ENCODE data around the gene NT5C1B. TPM values are rescaled to one million over a fixed set of nuclear protein-coding genes. Genes with fewer than 3 reads are reported as not detected.

NT5C1B gene
- total RNA-seq, 1 experiment from 2014 or later = not detected

- Histone ChIP-seq H3K4me1 (replicated peaks; ENCODE audit: insufficient read depth) (no peaks in the 10 kb centered on the region), H3F3A (ENCODE audit: insufficient read depth, low read depth) (no peaks in the 10 kb centered on the region), H3K9me3 (ENCODE audit: insufficient read depth, low read depth) (0 out of 2 replicates have a peak, but pooled peaks cover 8% of the 10 kb centered on the region), H2AFZ (no peak overlapping the region), H3K27ac (no peak overlapping the region), H3K4me3 (no peak overlapping the region), H3K4me2 (no peak overlapping the region), H3K27me3 (ENCODE audit: insufficient read depth, low read depth) (no peaks in the 10 kb centered on the region), H4K20me1 (ENCODE audit: insufficient read depth) (no peaks in the 10 kb centered on the region), H3K79me2 (ENCODE audit: low read depth) (no peaks in the 10 kb centered on the region), H3K9me2 (ENCODE audit: insufficient read depth) (peaks cover 4% of the 10 kb centered on the region; the same call in 1 of the 2 replicates), H3K36me3 (ENCODE audit: low read depth) (no peaks in the 10 kb centered on the region)
- POLR2A ChIA-PET (ENCODE audit: unreplicated experiment) = no interaction called here
- CTCF ChIA-PET = no interaction called here
- no peak for DNase-seq
- intact Hi-C loops (cut with micrococcal nuclease; ENCODE audit: unreplicated experiment) = no loop called here
- TF ChIP-seq CTCF (conservative IDR thresholded peaks at IDR 0.05) (no peak), EZH2 (IDR thresholded peaks at IDR 0.05; ENCODE audit: low read depth) (no peak)
- BruUV-seq (replicated peaks) = no TSS peak
Observed at GRCh38 chr2:18578033-18578432, 11.3 kb downstream of the NT5C1B start.

- no peaks in the 10 kb centered on the region for H3F3A ChIP-seq (ENCODE audit: insufficient read depth, low read depth)
- no peak overlapping the region for H3K4me2 ChIP-seq
- no peaks in the 10 kb centered on the region for H3K27me3 ChIP-seq (ENCODE audit: insufficient read depth, low read depth)
- no peak for DNase-seq
- H4K20me1 ChIP-seq (ENCODE audit: insufficient read depth) = 0 out of 2 replicates have a peak, but pooled peaks cover 3% of the 10 kb centered on the region
- intact Hi-C loops (cut with micrococcal nuclease; ENCODE audit: unreplicated experiment) = no loop called here
- H3K9me3 ChIP-seq (ENCODE audit: insufficient read depth, low read depth) = peaks cover 13% of the 10 kb centered on the region
- BruUV-seq (replicated peaks) = no TSS peak
- H3K4me3 ChIP-seq = no peak overlapping the region
- no peak overlapping the region for H2AFZ ChIP-seq
- POLR2A ChIA-PET (ENCODE audit: unreplicated experiment) = no interaction called here
- H3K79me2 ChIP-seq (ENCODE audit: low read depth) = no peaks in the 10 kb centered on the region; the same call in 1 of the 2 replicates
- CTCF ChIA-PET = no interaction called here
- H3K27ac ChIP-seq = no peak overlapping the region
- peaks cover 7% of the 10 kb centered on the region; the same call in 1 of the 2 replicates for H3K36me3 ChIP-seq (ENCODE audit: low read depth)
- TF ChIP-seq CTCF (conservative IDR thresholded peaks at IDR 0.05) (no peak), EZH2 (IDR thresholded peaks at IDR 0.05; ENCODE audit: low read depth) (no peak)
- no peaks in the 10 kb centered on the region for H3K9me2 ChIP-seq (ENCODE audit: insufficient read depth)
- no peaks in the 10 kb centered on the region for H3K4me1 ChIP-seq (replicated peaks; ENCODE audit: insufficient read depth)
Observed at GRCh38 chr2:18566145-18566769, 23.1 kb downstream of the NT5C1B start.

- DNase-seq = no peak
- no peaks in the 10 kb centered on the region for H3K27me3 ChIP-seq (ENCODE audit: insufficient read depth, low read depth)
- POLR2A ChIA-PET (ENCODE audit: unreplicated experiment) = interaction anchor here (0.6 to 0.7 kb wide), 5 partner anchors 65 to 1595 kb away, joined by 3 to 5 read pairs (median 3); no protein-coding TSS in a partner anchor
- H3K79me2 ChIP-seq (ENCODE audit: low read depth) = peaks cover 25% of the 10 kb centered on the region
- peaks cover 12% of the 10 kb centered on the region; the same call in 1 of the 2 replicates for H3K36me3 ChIP-seq (ENCODE audit: low read depth)
- H3K9me2 ChIP-seq (ENCODE audit: insufficient read depth) = no peaks in the 10 kb centered on the region
- intact Hi-C loops (cut with micrococcal nuclease; ENCODE audit: unreplicated experiment) = loop anchor here (5.0 kb wide), 1 partner anchor 802 kb away; no protein-coding TSS in a partner anchor
- H3K27ac ChIP-seq = no peak overlapping the region; the same call in 1 of the 2 replicates
- peaks cover 7% of the 10 kb centered on the region for H3K4me1 ChIP-seq (replicated peaks; ENCODE audit: insufficient read depth)
- H3K4me2 ChIP-seq = peak overlapping the region; percentile 84
- TF ChIP-seq EZH2 (IDR thresholded peaks at IDR 0.05; ENCODE audit: low read depth) (no peak), CTCF (conservative IDR thresholded peaks at IDR 0.05) (no peak)
- H3F3A ChIP-seq (ENCODE audit: insufficient read depth, low read depth) = no peaks in the 10 kb centered on the region
- CTCF ChIA-PET = no interaction called here
- H3K9me3 ChIP-seq (ENCODE audit: insufficient read depth, low read depth) = peaks cover 13% of the 10 kb centered on the region
- H3K4me3 ChIP-seq = peak overlapping the region; percentile 73
- peak overlapping the region; percentile 92 for H2AFZ ChIP-seq
- BruUV-seq (replicated peaks) = TSS peak; percentile 65
- 0 out of 2 replicates have a peak, but pooled peaks cover 5% of the 10 kb centered on the region for H4K20me1 ChIP-seq (ENCODE audit: insufficient read depth)
Observed at GRCh38 chr2:18560797-18561085, 28.6 kb downstream of the NT5C1B start.

Data from PC-9 (cell line).